PC-3 (cell line): ENCODE data around the gene RBP2. TPM values are rescaled to one million over a fixed set of nuclear protein-coding genes. Genes with fewer than 3 reads are reported as not detected.

ENCODE experiments used
- ATAC-seq: fragments of 200-7000 bp; cut with Tn5 transposase; 2 replicates; pipeline ENCODE4 v1.9.1; 2020; ENCODE audit warnings: mild to moderate bottlenecking, moderate library complexity
- BruUV-seq: library from RNA; stranded (reverse); fragments of 400-500 nt; replicated peaks from 2 replicates; lab custom pipeline; 2021; lab: Mats Ljungman, UMichigan
- CTCF ChIA-PET: fragments of 300-600 bp; sonication (Branson Sonifier 250); formaldehyde crosslinking; loops from one replicate; lab custom pipeline; 2022; ENCODE audit warnings: antibody characterized with exemption; lab: Charles Lee
- POLR2A ChIA-PET: fragments of 300-600 bp; sonication (Branson Sonifier 250); formaldehyde crosslinking; loops from one replicate; lab custom pipeline; 2022; ENCODE audit warnings: antibody characterized with exemption; ENCODE audit not compliant: unreplicated experiment; lab: Charles Lee
- DNase-seq: peaks from one replicate; pipeline ENCODE4 v3.0.0-alpha.2; 2015
- H2AFZ ChIP-seq: fragments of 300-600 bp; sonication (generic); 2 replicates; pipeline ENCODE4 v1.6.0; 2016; ENCODE audit warnings: antibody characterized with exemption, low read length
- H3F3A ChIP-seq: fragments of 300-600 bp; sonication (generic); one replicate; pipeline ENCODE4 v1.6.0; 2017; ENCODE audit warnings: antibody characterized with exemption, low read length, control low read depth, mild to moderate bottlenecking; ENCODE audit not compliant: unreplicated experiment
- H3K27ac ChIP-seq: fragments of 300-600 bp; sonication (generic); 2 replicates; pipeline ENCODE4 v1.5.1; 2016; ENCODE audit warnings: mild to moderate bottlenecking, low read length
- H3K27me3 ChIP-seq: fragments of 300-600 bp; sonication (generic); 2 replicates; pipeline ENCODE4 v1.6.1; 2016; ENCODE audit warnings: low read length, mixed read lengths
- H3K36me3 ChIP-seq: fragments of 300-600 bp; sonication (generic); 2 replicates; pipeline ENCODE4 v1.6.1; 2016; ENCODE audit warnings: low read depth, mixed run types, low read length, mixed read lengths
- H3K4me1 ChIP-seq: fragments of 300-600 bp; sonication (generic); 2 replicates; pipeline ENCODE4 v1.5.1; 2016; ENCODE audit warnings: low read length; ENCODE audit not compliant: insufficient read depth
- H3K4me2 ChIP-seq: fragments of 300-600 bp; sonication (generic); 2 replicates; pipeline ENCODE4 v1.6.0; 2016; ENCODE audit warnings: low read length
- H3K4me3 ChIP-seq: fragments of 300-600 bp; sonication (generic); 2 replicates; pipeline ENCODE4 v1.5.1; 2016; ENCODE audit warnings: mild to moderate bottlenecking, low read length, mixed read lengths
- H3K79me2 ChIP-seq: fragments of 300-600 bp; sonication (generic); 2 replicates; pipeline ENCODE4 v1.6.1; 2017; ENCODE audit warnings: low read length, mixed read lengths
- H3K9ac ChIP-seq: fragments of 300-600 bp; sonication (generic); 2 replicates; pipeline ENCODE4 v1.6.0; 2016; ENCODE audit warnings: mild to moderate bottlenecking, low read length
- H3K9me2 ChIP-seq: fragments of 300-600 bp; sonication (generic); replicated peaks from 2 replicates; pipeline ENCODE4 v1.6.1; 2016; ENCODE audit warnings: mixed run types, low read length, mixed read lengths
- H3K9me3 ChIP-seq: fragments of 300-600 bp; sonication (generic); 2 replicates; pipeline ENCODE4 v1.6.1; 2016; ENCODE audit warnings: low read length, mixed read lengths
- H4K20me1 ChIP-seq: fragments of 300-600 bp; sonication (generic); 2 replicates; pipeline ENCODE4 v1.6.1; 2016; ENCODE audit warnings: low read length, mixed read lengths
- CTCF ChIP-seq: fragments of 300-600 bp; sonication (generic); conservative IDR thresholded peaks from 2 replicates; pipeline ENCODE4 v1.5.1; 2017; ENCODE audit warnings: antibody characterized with exemption, low read depth, mild to moderate bottlenecking, low read length
- EZH2 ChIP-seq: fragments of 300-600 bp; sonication (generic); IDR thresholded peaks from one replicate; pipeline ENCODE4 v1.6.1; 2017; ENCODE audit warnings: antibody characterized with exemption, mild to moderate bottlenecking, low read length; ENCODE audit not compliant: unreplicated experiment
- EZH2phosphoT487 ChIP-seq: fragments of 300-600 bp; sonication (generic); IDR thresholded peaks from 2 replicates; pipeline ENCODE4 v1.6.1; 2018; ENCODE audit warnings: mild to moderate bottlenecking, antibody characterized with exemption, low read length, borderline replicate concordance
- intact Hi-C: fragments of 100-400 bp; cut with micrococcal nuclease; formaldehyde crosslinking; loops from 2 replicates; pipeline ENCODE4 v1.9.0; 2023
- total RNA-seq: library from RNA; depleted of rRNA; stranded (reverse); fragments of >200 nt; gene quantifications from 2 replicates; pipeline ENCODE4 v1.2.3, GENCODE V29; 2014

The RBP2 gene
- total RNA-seq, 1 experiment from 2014 or later = not detected

DNA sequence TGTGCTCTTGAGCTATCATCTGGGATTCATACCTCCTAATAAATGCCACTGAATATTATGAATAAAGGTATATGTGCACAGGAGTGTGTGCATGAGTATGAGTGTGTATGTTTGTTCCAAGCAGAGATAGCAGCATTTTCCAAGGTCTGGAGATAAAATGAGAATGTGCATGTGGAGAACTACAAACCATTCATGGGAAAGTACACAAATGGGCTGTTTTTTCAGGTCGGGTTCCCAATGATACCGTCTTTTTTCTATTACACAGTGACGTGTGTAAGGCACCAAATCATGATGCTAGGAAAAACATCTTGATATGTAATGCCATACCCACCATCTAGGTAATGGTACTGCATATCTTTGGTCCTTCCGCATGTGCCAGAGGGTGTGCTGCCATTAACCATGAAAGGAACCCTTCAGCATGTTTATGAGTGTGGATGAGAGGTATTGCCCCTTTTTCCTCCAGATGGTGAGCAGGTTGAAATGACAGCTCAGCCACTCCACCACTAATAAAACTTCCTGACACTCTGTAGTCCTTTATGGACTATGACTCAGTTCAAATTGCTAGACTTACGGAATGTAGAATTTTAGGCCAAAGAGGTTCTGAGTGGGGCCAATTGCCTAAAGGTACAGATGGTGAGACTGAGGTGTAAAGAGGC, 50.4 kb downstream of the RBP2 start:
- no peaks in the 10 kb centered on the region for H3K36me3 ChIP-seq
- H3K4me1 ChIP-seq = no peaks in the 10 kb centered on the region
- no peaks in the 10 kb centered on the region for H3K9me2 ChIP-seq
- no peaks in the 10 kb centered on the region for H3K79me2 ChIP-seq
- no peak overlapping the region for H3K9ac ChIP-seq
- ChIA-PET CTCF (no interaction called here), POLR2A (no interaction called here)
- no peaks in the 10 kb centered on the region for H3F3A ChIP-seq
- no peak for ATAC-seq
- no peak overlapping the region for H3K4me2 ChIP-seq
- TF ChIP-seq EZH2phosphoT487 = no peak
- no peak for TF ChIP-seq CTCF
- no peak for TF ChIP-seq EZH2
- no peak overlapping the region for H2AFZ ChIP-seq
- H3K4me3 ChIP-seq = no peak overlapping the region
- no peaks in the 10 kb centered on the region for H3K27me3 ChIP-seq
- DNase-seq = peak; percentile 4
- intact Hi-C loops = loop anchor here (10.0 kb wide), 1 partner anchor 1439 kb away; no protein-coding TSS in a partner anchor
- no peaks in the 10 kb centered on the region for H4K20me1 ChIP-seq
- no peaks in the 10 kb centered on the region for H3K9me3 ChIP-seq
- no TSS peak for BruUV-seq
- H3K27ac ChIP-seq = no peak overlapping the region

- BruUV-seq = no TSS peak
- H3K36me3 ChIP-seq = no peaks in the 10 kb centered on the region
- ATAC-seq (no peak), DNase-seq (no peak)
- POLR2A ChIA-PET = no interaction called here
- intact Hi-C loops = loop anchor here (10.0 kb wide), 1 partner anchor 1442 kb away; no protein-coding TSS in a partner anchor
- H3K9me2 ChIP-seq = no peaks in the 10 kb centered on the region
- no peaks in the 10 kb centered on the region for H3K9me3 ChIP-seq
- CTCF ChIA-PET = no interaction called here
- H3K27ac ChIP-seq = no peak overlapping the region
- H3K4me3 ChIP-seq = no peak overlapping the region
- H3K4me1 ChIP-seq = no peaks in the 10 kb centered on the region
- H4K20me1 ChIP-seq = no peaks in the 10 kb centered on the region
- no peaks in the 10 kb centered on the region for H3F3A ChIP-seq
- TF ChIP-seq EZH2 = no peak
- no peak overlapping the region for H3K4me2 ChIP-seq
- no peak overlapping the region for H2AFZ ChIP-seq
- H3K79me2 ChIP-seq = no peaks in the 10 kb centered on the region
- no peak overlapping the region for H3K9ac ChIP-seq
- no peaks in the 10 kb centered on the region for H3K27me3 ChIP-seq
Measured at GRCh38 chr3:139423232-139423631, 53.1 kb downstream of the RBP2 start.

GRCh38 chr3:139421460-139421859, 54.9 kb downstream of the RBP2 start:
- POLR2A ChIA-PET = no interaction called here
- intact Hi-C loops = loop anchor here (10.0 kb wide), 1 partner anchor 1443 kb away; no protein-coding TSS in a partner anchor

More at GRCh38 chr3:139421460-139421859, 54.9 kb downstream of the RBP2 start:
- ATAC-seq = no peak
- no peaks in the 10 kb centered on the region for H3K27me3 ChIP-seq
- H3K9ac ChIP-seq = no peak overlapping the region
- no peaks in the 10 kb centered on the region for H3K9me3 ChIP-seq
- H4K20me1 ChIP-seq = no peaks in the 10 kb centered on the region
- H3K4me1 ChIP-seq = no peaks in the 10 kb centered on the region
- CTCF ChIA-PET = no interaction called here
- no peak overlapping the region for H2AFZ ChIP-seq
- DNase-seq = no peak
- H3F3A ChIP-seq = no peaks in the 10 kb centered on the region
- no peak overlapping the region for H3K4me2 ChIP-seq
- no peak overlapping the region for H3K27ac ChIP-seq
- no peaks in the 10 kb centered on the region for H3K36me3 ChIP-seq
- no peaks in the 10 kb centered on the region for H3K9me2 ChIP-seq
- no peak overlapping the region for H3K4me3 ChIP-seq
- H3K79me2 ChIP-seq = no peaks in the 10 kb centered on the region
- no peak for TF ChIP-seq CTCF
- TF ChIP-seq EZH2 = no peak
- no peak for TF ChIP-seq EZH2phosphoT487
- no TSS peak for BruUV-seq
